ENCODE results near the gene ETV4.
"Not testable (repeated sequence)": the region's sequence is repeated elsewhere in the genome, so short reads cannot be mapped to it uniquely, and the experiment has no call there.

ETV4 gene

DNA sequence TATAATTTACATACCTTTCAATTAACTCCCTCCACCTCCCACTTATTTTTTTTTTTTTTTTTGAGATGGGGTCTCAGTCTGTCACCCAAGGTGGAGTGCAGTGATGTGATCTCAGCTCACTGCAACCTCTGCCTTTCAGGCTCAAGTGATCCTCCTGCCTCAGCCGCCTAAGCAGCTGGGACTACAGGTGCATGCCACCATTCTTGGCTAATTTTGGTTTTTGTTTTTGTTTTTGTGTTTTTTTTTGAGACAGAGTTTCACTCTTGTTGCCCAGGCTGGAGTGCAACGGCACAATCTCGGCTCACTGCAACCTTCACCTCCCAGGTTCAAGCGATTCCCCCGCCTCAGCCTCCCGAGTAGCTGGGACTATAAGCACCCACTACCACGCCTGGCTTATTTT lies 36.7 kb downstream of the ETV4 start:
- not testable (repeated sequence) for DNase-seq

DNA sequence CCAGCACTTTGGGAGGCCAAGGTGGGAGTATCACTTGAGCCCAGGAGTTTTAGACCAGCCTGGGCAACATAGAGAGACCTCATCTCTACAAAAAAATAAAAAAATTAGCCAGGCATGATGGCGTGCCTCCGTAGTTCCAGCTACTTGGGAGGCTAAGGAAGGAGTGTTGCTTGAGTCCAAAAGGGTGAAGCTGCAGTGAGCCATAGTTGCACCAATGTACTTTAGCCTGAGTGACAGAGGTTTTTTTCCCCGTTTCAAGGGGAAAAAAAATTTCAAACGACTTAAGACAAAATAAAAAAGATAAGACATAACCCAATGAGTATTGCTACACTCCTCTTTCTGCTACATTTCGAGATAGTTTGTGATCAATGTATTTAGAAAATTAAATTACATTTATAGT lies 55.5 kb downstream of the ETV4 start:
- no peak for DNase-seq

DNA sequence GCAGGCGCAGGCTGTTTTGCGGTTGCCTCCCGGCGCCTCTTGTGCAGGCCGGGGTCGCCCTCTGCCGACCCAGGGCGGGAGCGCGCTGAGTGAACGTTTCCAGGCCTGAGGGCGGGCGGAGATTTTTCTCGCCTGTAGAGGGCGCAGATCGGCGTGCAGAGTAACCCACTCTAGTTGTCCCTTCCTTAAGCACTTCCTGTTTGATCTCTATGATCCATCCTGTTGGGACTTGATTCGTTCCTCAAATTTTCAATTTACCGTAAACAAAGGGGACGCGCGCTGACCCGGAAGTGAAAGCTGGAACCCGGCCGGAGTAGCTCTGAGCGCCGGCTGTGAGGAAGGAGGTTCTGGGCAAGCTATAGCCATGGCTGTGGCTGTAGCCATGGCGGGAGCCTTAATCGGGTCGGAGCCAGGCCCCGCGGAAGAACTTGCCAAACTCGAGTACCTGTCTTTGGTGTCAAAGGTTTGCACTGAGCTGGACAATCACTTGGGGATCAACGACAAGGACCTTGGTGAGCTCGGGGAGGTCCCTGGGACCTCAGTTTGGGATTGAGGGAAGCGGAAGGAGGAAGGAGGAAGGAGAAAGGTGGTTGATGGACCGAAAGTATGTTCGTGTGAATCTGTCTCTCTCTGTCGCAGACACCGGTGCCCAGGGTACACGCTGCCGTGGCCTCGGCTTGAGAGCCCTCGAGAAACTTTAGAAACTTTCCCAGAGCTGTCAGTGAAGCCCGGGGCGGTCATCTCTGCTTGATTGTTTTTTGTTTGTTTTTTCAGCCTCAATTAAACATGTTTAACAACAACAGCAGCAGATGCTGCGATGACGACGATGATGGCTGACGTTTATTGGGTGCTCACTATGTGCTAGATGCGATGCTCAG lies 62.2 kb downstream of the ETV4 start, which contains the start of gene DHX8:
DHX8 (plus strand) TSS at position 302 of the 878 bp plus-strand sequence; CDS start at position 365, 63 bp downstream.
- peak; percentile 99 for DNase-seq

DNA sequence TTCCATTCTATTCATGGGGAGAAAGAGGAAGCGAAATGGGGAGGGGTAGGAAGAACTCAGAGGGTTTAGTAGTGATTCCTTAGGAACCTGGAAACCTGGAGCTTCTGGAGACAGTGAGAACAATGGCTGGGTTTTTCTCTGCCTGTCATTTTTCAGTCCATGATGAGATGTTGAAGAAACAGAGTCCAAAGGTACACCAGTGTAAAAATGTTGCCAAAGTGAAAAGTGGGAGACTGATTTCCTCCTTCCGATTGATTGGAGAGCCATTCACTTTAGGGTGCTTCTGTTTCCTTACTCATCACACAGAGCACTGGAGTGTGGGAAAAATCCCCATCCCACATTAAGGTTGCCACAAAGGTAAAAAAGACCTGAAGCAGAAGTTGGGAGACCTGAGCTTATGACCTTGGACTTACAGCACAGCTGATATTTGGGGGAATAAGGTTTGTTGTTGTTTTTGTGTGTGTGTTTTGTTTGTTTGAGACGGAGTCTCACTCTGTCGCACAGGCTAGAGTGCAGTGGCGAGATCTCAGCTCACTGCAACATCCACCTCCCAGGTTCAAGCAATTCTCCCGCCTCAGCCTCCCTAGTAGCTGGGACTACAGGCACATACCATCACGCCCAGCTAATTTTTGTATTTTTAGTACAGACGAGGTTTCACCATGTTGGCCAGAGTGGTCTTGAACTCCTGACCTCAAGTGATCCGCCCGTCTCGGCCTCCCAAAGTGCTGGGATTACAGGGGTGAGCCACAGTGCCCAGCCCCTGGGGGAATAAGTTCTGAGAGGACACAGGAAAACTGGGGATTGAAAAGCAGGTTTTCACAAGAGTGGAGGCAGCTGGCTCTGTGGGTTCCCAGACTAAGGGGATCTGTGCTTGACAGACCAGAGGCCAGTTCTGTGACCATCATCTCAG lies 63.8 kb downstream of the ETV4 start:
- DNase-seq: no peak

DNA sequence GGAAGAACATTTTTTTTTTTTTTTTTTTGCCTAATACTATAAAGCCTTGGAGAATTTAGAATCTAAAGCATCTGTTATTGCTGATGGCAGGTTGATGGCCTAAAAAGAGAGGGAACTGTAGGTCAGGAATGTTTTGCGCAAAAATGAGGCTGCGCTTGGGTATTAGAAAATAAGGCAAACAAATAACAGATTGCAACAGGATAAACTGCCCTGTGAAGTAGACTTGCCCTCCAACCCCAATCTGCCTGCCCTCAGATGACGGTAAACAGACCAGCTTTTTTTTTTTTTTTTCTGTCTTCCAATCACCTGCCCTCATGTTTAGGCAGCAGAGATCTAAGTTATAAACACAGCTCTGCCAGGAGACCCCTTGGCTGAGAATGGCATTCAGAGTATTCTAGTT lies 66.2 kb downstream of the ETV4 start:
- DNase-seq: no peak
